Suprapubic skin (tissue), 3 donors: Measurements from ENCODE around the gene TMEM236.

ENCODE experiments used
- EP300 ChIP-seq: sonication (generic); formaldehyde crosslinking; IDR thresholded peaks from one replicate; pipeline ENCODE4 v1.6.1; 2017; ENCODE audit warnings: antibody characterized with exemption
- TF ChIP-seq, protein P1 (sequence below), 2 donors: fragments of 200-600 bp in 1 of 2; fragments of 450-650 bp in 1 of 2; sonication (generic) in 1 of 2; IDR thresholded peaks; one replicate each; pipeline ENCODE4 v1.5.1; 2016 to 2019; ENCODE audit warnings: antibody characterized with exemption in 2 of 2, mild to moderate bottlenecking in 1 of 2, moderate library complexity in 1 of 2

DNA sequence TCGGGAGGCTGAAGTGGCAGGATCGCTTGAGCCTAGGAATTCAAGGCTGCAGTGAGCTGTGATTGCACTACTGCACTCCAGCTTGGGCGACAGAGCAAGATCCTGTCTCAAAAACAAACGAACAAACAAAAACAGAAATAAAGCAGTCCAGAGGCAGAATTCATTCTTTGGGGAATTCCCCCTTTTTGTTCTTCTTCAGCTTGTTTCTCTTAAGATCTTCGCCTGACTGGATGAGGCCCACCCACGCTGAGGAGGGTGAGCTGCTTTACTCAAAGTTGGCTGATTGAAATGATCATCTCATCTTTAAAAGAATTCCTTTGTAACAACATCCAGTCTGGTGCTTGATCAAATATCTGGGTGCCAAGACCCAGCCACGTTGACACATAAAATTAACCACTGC is 67.8 kb downstream of the TMEM236 start:
- TF ChIP-seq, protein P1, sequence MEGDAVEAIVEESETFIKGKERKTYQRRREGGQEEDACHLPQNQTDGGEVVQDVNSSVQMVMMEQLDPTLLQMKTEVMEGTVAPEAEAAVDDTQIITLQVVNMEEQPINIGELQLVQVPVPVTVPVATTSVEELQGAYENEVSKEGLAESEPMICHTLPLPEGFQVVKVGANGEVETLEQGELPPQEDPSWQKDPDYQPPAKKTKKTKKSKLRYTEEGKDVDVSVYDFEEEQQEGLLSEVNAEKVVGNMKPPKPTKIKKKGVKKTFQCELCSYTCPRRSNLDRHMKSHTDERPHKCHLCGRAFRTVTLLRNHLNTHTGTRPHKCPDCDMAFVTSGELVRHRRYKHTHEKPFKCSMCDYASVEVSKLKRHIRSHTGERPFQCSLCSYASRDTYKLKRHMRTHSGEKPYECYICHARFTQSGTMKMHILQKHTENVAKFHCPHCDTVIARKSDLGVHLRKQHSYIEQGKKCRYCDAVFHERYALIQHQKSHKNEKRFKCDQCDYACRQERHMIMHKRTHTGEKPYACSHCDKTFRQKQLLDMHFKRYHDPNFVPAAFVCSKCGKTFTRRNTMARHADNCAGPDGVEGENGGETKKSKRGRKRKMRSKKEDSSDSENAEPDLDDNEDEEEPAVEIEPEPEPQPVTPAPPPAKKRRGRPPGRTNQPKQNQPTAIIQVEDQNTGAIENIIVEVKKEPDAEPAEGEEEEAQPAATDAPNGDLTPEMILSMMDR (IDR thresholded peaks at IDR 0.05), result no peak
- no peak for TF ChIP-seq EP300
